GM18519 (cell line): ENCODE results near the gene GNB1L.
"Not testable (repeated sequence)": the region's sequence is repeated elsewhere in the genome, so short reads cannot be mapped to it uniquely, and the experiment has no call there.

ENCODE experiments used
- ATAC-seq: cut with Tn5 transposase; IDR thresholded peaks from one replicate; pipeline ENCODE4 v1.9.1; 2021; ENCODE audit warnings: mild to moderate bottlenecking, moderate library complexity; ENCODE audit not compliant: unreplicated experiment, low FRiP score

The GNB1L gene

GRCh38 chr22:19848298-19849224 lies 6.1 kb downstream of the GNB1L start:
- no peak for ATAC-seq

- no peak for ATAC-seq
Observed at GRCh38 chr22:19847345-19847632, 7.4 kb downstream of the GNB1L start.

GRCh38 chr22:19846620-19847344 lies 7.9 kb downstream of the GNB1L start:
- ATAC-seq: no peak

- ATAC-seq: no peak
Observed at GRCh38 chr22:19845054-19845722, 9.5 kb downstream of the GNB1L start.

- no peak for ATAC-seq
Observed at GRCh38 chr22:19844377-19845053, 10.2 kb downstream of the GNB1L start.

- ATAC-seq: no peak
Observed at GRCh38 chr22:19843857-19844376, 10.8 kb downstream of the GNB1L start.

- ATAC-seq: no peak
Observed at GRCh38 chr22:19843107-19843856, 11.4 kb downstream of the GNB1L start.

- ATAC-seq: no peak
Observed at GRCh38 chr22:19842393-19843106, 12.1 kb downstream of the GNB1L start.

- no peak for ATAC-seq
Observed at GRCh38 chr22:19841641-19842392, 12.9 kb downstream of the GNB1L start.

GRCh38 chr22:19840955-19841640 lies 13.6 kb downstream of the GNB1L start:
- no peak for ATAC-seq

GRCh38 chr22:19840059-19840458 lies 14.6 kb downstream of the GNB1L start:
- no peak for ATAC-seq

GRCh38 chr22:19837915-19838314 lies 16.8 kb downstream of the GNB1L start:
- ATAC-seq: no peak

GRCh38 chr22:19836512-19836911 lies 18.2 kb downstream of the GNB1L start:
- no peak for ATAC-seq

- no peak for ATAC-seq
Observed at GRCh38 chr22:19834599-19834998, 20.1 kb downstream of the GNB1L start.

GRCh38 chr22:19833327-19833726 lies 21.3 kb downstream of the GNB1L start:
- not testable (repeated sequence) for ATAC-seq

GRCh38 chr22:19832476-19833108 lies 22.1 kb downstream of the GNB1L start:
- ATAC-seq: no peak

- not testable (repeated sequence) for ATAC-seq
Observed at GRCh38 chr22:19831979-19832378, 22.7 kb downstream of the GNB1L start.
